Thoracic aorta endothelial cell (primary cell): ENCODE data around the gene TMPRSS2. TPM values are rescaled to one million over a fixed set of nuclear protein-coding genes. Genes with fewer than 3 reads are reported as not detected.

Experiments
- small RNA-seq: library from RNA; depleted of rRNA; stranded (forward); fragments of <200 nt; gene quantifications from one replicate; pipeline ENCODE3, GENCODE V24; 2012
- total RNA-seq: library from RNA; depleted of rRNA; stranded (reverse); fragments of >200 nt; gene quantifications from 2 replicates; pipeline ENCODE4 v1.2.3, GENCODE V29; 2012

The TMPRSS2 gene
- not detected in 2 replicates for total RNA-seq

GRCh38 chr21:41507521-41508414 lies at the start of gene TMPRSS2:
Gene TMPRSS2, minus strand, starts transcription at chr21:41508158. Its CDS starts 10,025 bp downstream, at chr21:41498133.

GRCh38 chr21:41425954-41426675 lies 81.8 kb downstream of the TMPRSS2 start, which contains the start of gene MX1:
Gene MX1, plus strand, starts transcription at chr21:41426239. Its CDS starts 5,832 bp downstream, at chr21:41432071.

Small RNAs within 50 kb of the gene (small RNA-seq; reads per million reads assigned to genes)
- gene RF00421, result not detected

Other genes starting within 250 kb of the TMPRSS2 start
- not detected in 2 replicates for gene FAM3B, start 191.4 kb downstream of the TMPRSS2 start, total RNA-seq
- gene MX2, start 146.1 kb downstream of the TMPRSS2 start, total RNA-seq, result 0.13 and 0.50 TPM in 2 replicates
- gene MX1, start 81.9 kb downstream of the TMPRSS2 start, total RNA-seq, result 6.1 and 12.9 TPM in 2 replicates